ENCODE results near the gene SLC47A1.
A peak's percentile ranks its signal among the peaks of the same experiment; 100 is the strongest.
"Not testable (repeated sequence)": the region's sequence is repeated elsewhere in the genome, so short reads cannot be mapped to it uniquely, and the experiment has no call there.

The SLC47A1 gene

GRCh38 chr17:19551591-19552148, 18.0 kb downstream of the SLC47A1 start:
- no peak for DNase-seq

- DNase-seq, result no peak
These were observed 19.4 kb downstream of the SLC47A1 start for GRCh38 chr17:19553036-19553435.

- DNase-seq, result no peak
These were observed 20.7 kb downstream of the SLC47A1 start for GRCh38 chr17:19554393-19554792.

GRCh38 chr17:19555746-19556145, 22.1 kb downstream of the SLC47A1 start:
- no peak for DNase-seq

- no peak for DNase-seq
These were observed 25.3 kb downstream of the SLC47A1 start for GRCh38 chr17:19558946-19559345.

GRCh38 chr17:19561697-19562318, 28.2 kb downstream of the SLC47A1 start:
- no peak for DNase-seq

GRCh38 chr17:19565817-19566575, 32.3 kb downstream of the SLC47A1 start:
- no peak for DNase-seq

GRCh38 chr17:19567216-19568015, 33.8 kb downstream of the SLC47A1 start:
- no peak for DNase-seq

GRCh38 chr17:19568016-19568350, 34.3 kb downstream of the SLC47A1 start:
- DNase-seq, result no peak

- DNase-seq, result no peak
These were observed 36.3 kb downstream of the SLC47A1 start for GRCh38 chr17:19569785-19570543.

- no peak for DNase-seq
These were observed 36.9 kb downstream of the SLC47A1 start for GRCh38 chr17:19570544-19571062.

- DNase-seq, result no peak
These were observed 39.4 kb downstream of the SLC47A1 start for GRCh38 chr17:19573075-19573474.

GRCh38 chr17:19574956-19575355, 41.3 kb downstream of the SLC47A1 start:
- DNase-seq, result no peak

- DNase-seq, result no peak
These were observed 44.9 kb downstream of the SLC47A1 start for GRCh38 chr17:19578545-19578944.

GRCh38 chr17:19579192-19579761, 45.6 kb downstream of the SLC47A1 start:
- no peak for DNase-seq

- peak in 2 of 51 donors; percentile 5 for DNase-seq
These were observed 46.4 kb downstream of the SLC47A1 start for GRCh38 chr17:19579867-19580565.

GRCh38 chr17:19580566-19580920, 46.9 kb downstream of the SLC47A1 start:
- DNase-seq, result not testable (repeated sequence)

GRCh38 chr17:19582152-19582551, 48.5 kb downstream of the SLC47A1 start:
- not testable (repeated sequence) for DNase-seq

- no peak for DNase-seq
These were observed 50.2 kb downstream of the SLC47A1 start for GRCh38 chr17:19583871-19584270.

- no peak for DNase-seq
These were observed 56.8 kb downstream of the SLC47A1 start for GRCh38 chr17:19590451-19590850.
